ENCODE measurements around the gene NRG2. TPM values are rescaled to one million over a fixed set of nuclear protein-coding genes. Genes with fewer than 3 reads are reported as not detected.

NRG2 gene
- total and polyA plus RNA-seq, 2 of the 8 experiments (the other 6 are each of a cell fraction or from before 2014, with no cell fraction given), result 0.27 to 0.54 TPM

DNA sequence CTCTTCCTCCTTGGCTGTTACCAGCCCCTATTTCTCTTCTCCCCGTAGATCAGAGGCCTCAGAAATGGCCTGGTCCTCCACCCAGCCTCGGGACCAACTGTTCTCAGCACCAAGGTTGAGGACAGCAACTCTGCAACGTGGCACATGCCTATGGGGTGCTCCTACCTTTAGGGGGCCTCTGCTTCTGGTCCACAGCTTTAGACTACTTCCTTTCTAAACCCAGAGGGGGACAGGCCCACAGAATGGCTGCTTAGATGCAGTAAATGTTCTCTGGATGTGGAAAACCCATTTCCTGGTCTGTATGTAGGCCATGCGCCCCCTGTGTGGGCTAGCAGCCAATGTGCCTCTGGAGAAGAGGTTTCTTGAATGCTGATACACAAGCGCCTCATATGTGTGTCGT, 68.4 kb downstream of the NRG2 start:
- Histone ChIP-seq H3K4me2 (ENCODE audit: insufficient read depth in 1 of 2, low read depth in 2 of 2, low read length in 2 of 2) (no peak overlapping the region), H3K36me3 (ENCODE audit: control insufficient read depth in 2 of 4, insufficient read depth in 4 of 4, low read length in 3 of 4) (no peaks in the 10 kb centered on the region), H3K9ac (replicated peaks in 1 of 4; ENCODE audit: extremely low read depth in 1 of 4, low read depth in 3 of 4, low read length in 3 of 4) (no peak overlapping the region), H2BK5ac (ENCODE audit: low read depth, low read length) (no peak overlapping the region), H2AK5ac (ENCODE audit: low read depth, low read length) (no peak overlapping the region), H3K14ac (ENCODE audit: insufficient read length) (no peak overlapping the region), H3K23me2 (ENCODE audit: low read depth, low read length) (no peaks in the 10 kb centered on the region), H4K5ac (ENCODE audit: insufficient read length, low read depth, low read length) (no peak overlapping the region), H4K8ac (ENCODE audit: extremely low read depth, insufficient read depth, low read length) (no peak overlapping the region), H3K27me3 (replicated peaks in 1 of 4; ENCODE audit: control insufficient read depth in 3 of 4, extremely low read depth in 1 of 4, insufficient read depth in 3 of 4, low read length in 3 of 4) (no peaks in the 10 kb centered on the region; a peak in 1 of 7 replicates), H2BK20ac (ENCODE audit: low read length) (no peak overlapping the region), H2BK120ac (replicated peaks; ENCODE audit: low read depth, low read length) (no peak overlapping the region), H3K4ac (replicated peaks; ENCODE audit: insufficient read length, low read depth, low read length) (no peak overlapping the region), H3K79me2 (ENCODE audit: control insufficient read depth in 1 of 2, insufficient read depth in 2 of 2, low read length in 2 of 2) (no peaks in the 10 kb centered on the region), H3K18ac (ENCODE audit: extremely low read depth, low read length) (no peak overlapping the region), H4K91ac (replicated peaks; ENCODE audit: insufficient read length, low read length) (no peak overlapping the region), H3K4me1 (replicated peaks in 1 of 4; ENCODE audit: control insufficient read depth in 3 of 4, insufficient read depth in 4 of 4, low read length in 3 of 4) (no peaks in the 10 kb centered on the region), H2BK12ac (ENCODE audit: low read depth, low read length) (no peak overlapping the region), H4K20me1 (replicated peaks in 1 of 2; ENCODE audit: control insufficient read depth in 1 of 2, insufficient read depth in 2 of 2, low read length in 2 of 2) (peaks cover 0 to 2% of the 10 kb centered on the region in 2 experiments), H3K4me3 (ENCODE audit: extremely low read depth in 1 of 4, insufficient read depth in 2 of 4, low read depth in 3 of 4, low read length in 4 of 4) (no peak overlapping the region), H2AFZ (ENCODE audit: low read length) (no peak overlapping the region), H3K27ac (ENCODE audit: low read depth, low read length) (no peak overlapping the region), H3K23ac (ENCODE audit: insufficient read length) (no peak overlapping the region), H2BK15ac (ENCODE audit: low read length) (no peak overlapping the region), H3K9me3 (ENCODE audit: insufficient read depth in 2 of 2, low read depth in 1 of 2, low read length in 1 of 2) (no peaks in the 10 kb centered on the region), H3K56ac (replicated peaks; ENCODE audit: insufficient read length, low read depth, low read length) (no peak overlapping the region), H3K79me1 (ENCODE audit: low read depth, low read length) (no peaks in the 10 kb centered on the region)
- no peak for FAIRE-seq
- POLR2A ChIA-PET (ENCODE audit: partially characterized antibody), result interaction anchor here (0.6 kb wide), 1 partner anchor 1140 kb away, joined by 3 read pairs; no protein-coding TSS in a partner anchor
- TF ChIP-seq, protein P1, sequence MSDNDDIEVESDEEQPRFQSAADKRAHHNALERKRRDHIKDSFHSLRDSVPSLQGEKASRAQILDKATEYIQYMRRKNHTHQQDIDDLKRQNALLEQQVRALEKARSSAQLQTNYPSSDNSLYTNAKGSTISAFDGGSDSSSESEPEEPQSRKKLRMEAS (IDR thresholded peaks at IDR 0.05), result peak; percentile 90
- TF ChIP-seq, protein P2, sequence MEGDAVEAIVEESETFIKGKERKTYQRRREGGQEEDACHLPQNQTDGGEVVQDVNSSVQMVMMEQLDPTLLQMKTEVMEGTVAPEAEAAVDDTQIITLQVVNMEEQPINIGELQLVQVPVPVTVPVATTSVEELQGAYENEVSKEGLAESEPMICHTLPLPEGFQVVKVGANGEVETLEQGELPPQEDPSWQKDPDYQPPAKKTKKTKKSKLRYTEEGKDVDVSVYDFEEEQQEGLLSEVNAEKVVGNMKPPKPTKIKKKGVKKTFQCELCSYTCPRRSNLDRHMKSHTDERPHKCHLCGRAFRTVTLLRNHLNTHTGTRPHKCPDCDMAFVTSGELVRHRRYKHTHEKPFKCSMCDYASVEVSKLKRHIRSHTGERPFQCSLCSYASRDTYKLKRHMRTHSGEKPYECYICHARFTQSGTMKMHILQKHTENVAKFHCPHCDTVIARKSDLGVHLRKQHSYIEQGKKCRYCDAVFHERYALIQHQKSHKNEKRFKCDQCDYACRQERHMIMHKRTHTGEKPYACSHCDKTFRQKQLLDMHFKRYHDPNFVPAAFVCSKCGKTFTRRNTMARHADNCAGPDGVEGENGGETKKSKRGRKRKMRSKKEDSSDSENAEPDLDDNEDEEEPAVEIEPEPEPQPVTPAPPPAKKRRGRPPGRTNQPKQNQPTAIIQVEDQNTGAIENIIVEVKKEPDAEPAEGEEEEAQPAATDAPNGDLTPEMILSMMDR (IDR thresholded peaks at IDR 0.05; ENCODE audit: control extremely low read depth in 1 of 3, insufficient read depth in 1 of 3, low read depth in 1 of 3, low read length in 3 of 3), result peak in 2 of 3 experiments; percentile 9 to 31; a peak in 2 of 4 replicates
- no peak for TF ChIP-seq ASH2L (IDR thresholded peaks at IDR 0.05; ENCODE audit: low read length)
- TF ChIP-seq CTBP2 (IDR thresholded peaks at IDR 0.05; ENCODE audit: borderline replicate concordance, insufficient read depth, insufficient read length, low read length), result no peak
- TF ChIP-seq CREB1 (IDR thresholded peaks at IDR 0.05), result peak; percentile 70
- peak in 1 of 2 experiments; percentile 32; a peak in 2 of 4 replicates for TF ChIP-seq RAD21 (IDR thresholded peaks at IDR 0.05 in 1 of 2, conservative IDR thresholded peaks at IDR 0.05 in 1 of 2; ENCODE audit: low read depth in 2 of 2, low read length in 2 of 2)
- peak; percentile 50 to 88; a peak in 3 of 4 replicates for TF ChIP-seq SIN3A (conservative IDR thresholded peaks at IDR 0.05 in 1 of 2, IDR thresholded peaks at IDR 0.05 in 1 of 2; ENCODE audit: low read depth in 1 of 2, low read length in 2 of 2)
- CTCF ChIA-PET (ENCODE audit: partially characterized antibody), result interaction anchor here (0.6 to 14.0 kb wide), 13 partner anchors 8 to 1915 kb away, joined by 3 to 276 read pairs (median 4); no protein-coding TSS in a partner anchor
- DNase-seq (ENCODE audit: low read depth in 1 of 2, low spot score in 2 of 2), result peak in 1 of 2 experiments; percentile 52
- 87% methylated on average over 6 of the region's 6 CpGs; no CpG with 5 or more reads in 1 of the 2 experiments for WGBS, 2 experiments (ENCODE audit: extremely low coverage in 1 of 2, insufficient coverage in 1 of 2, insufficient read length in 1 of 2, insufficient replicate concordance in 2 of 2, low coverage in 1 of 2, low lambda C conversion rate in 2 of 2, missing lambda C conversion rate in 1 of 2)

Data from H1 (cell line).